Measurements from ENCODE around the gene FAM241A. TPM values are rescaled to one million over a fixed set of nuclear protein-coding genes. Genes with fewer than 3 reads are reported as not detected.
A peak's percentile ranks its signal among the peaks of the same experiment; 100 is the strongest.
"Not testable (repeated sequence)": the region's sequence is repeated elsewhere in the genome, so short reads cannot be mapped to it uniquely, and the experiment has no call there.

Gene FAM241A
- total and polyA plus RNA-seq, 2 donors (not counting 1 experiment from before 2014, with no cell fraction given): 1.2 to 1.7 TPM

GRCh38 chr4:112176596-112176995 is 31.3 kb downstream of the FAM241A start:
- H3K4me1 ChIP-seq (ENCODE audit: control insufficient read depth, extremely low read depth, insufficient read depth, low read length): no peaks in the 10 kb centered on the region
- TF ChIP-seq CTCF (conservative IDR thresholded peaks at IDR 0.05 in 1 of 2, IDR thresholded peaks at IDR 0.05 in 1 of 2; ENCODE audit: low read depth in 1 of 2, low read length in 2 of 2) (no peak), EZH2 (IDR thresholded peaks at IDR 0.05; ENCODE audit: low read length, missing control alignments) (no peak)
- H3K79me2 ChIP-seq (ENCODE audit: control insufficient read depth, insufficient read depth, low read length): no peaks in the 10 kb centered on the region
- H4K20me1 ChIP-seq (ENCODE audit: control insufficient read depth, extremely low read depth, insufficient read depth, low read length): no peaks in the 10 kb centered on the region
- H2AFZ ChIP-seq (ENCODE audit: low read length): no peak overlapping the region
- H3K36me3 ChIP-seq (ENCODE audit: control insufficient read depth, insufficient read depth, low read length): no peaks in the 10 kb centered on the region
- no peak overlapping the region for H3K9ac ChIP-seq (ENCODE audit: insufficient read depth, low read length)
- H3K4me2 ChIP-seq (ENCODE audit: extremely low read depth, insufficient read depth, low read length): no peak overlapping the region
- no peaks in the 10 kb centered on the region for H3K9me3 ChIP-seq (ENCODE audit: control insufficient read depth, insufficient read depth, low read depth, low read length)
- DNase-seq (ENCODE audit: low read depth in 2 of 2): no peak
- H3K27me3 ChIP-seq (ENCODE audit: control insufficient read depth, insufficient read depth, low read length): no peaks in the 10 kb centered on the region
- no peak overlapping the region for H3K27ac ChIP-seq (ENCODE audit: insufficient read depth, low read length)
- H3K4me3 ChIP-seq (replicated peaks in 1 of 4; ENCODE audit: control extremely low read depth in 1 of 4, insufficient read depth in 1 of 4, low read depth in 3 of 4, low read length in 4 of 4): no peak overlapping the region

GRCh38 chr4:112178741-112179140 is 33.5 kb downstream of the FAM241A start:
- H2AFZ ChIP-seq (ENCODE audit: low read length); H3K4me2 ChIP-seq (ENCODE audit: extremely low read depth, insufficient read depth, low read length); H3K27ac ChIP-seq (ENCODE audit: insufficient read depth, low read length); H4K20me1 ChIP-seq (ENCODE audit: control insufficient read depth, extremely low read depth, insufficient read depth, low read length); H3K79me2 ChIP-seq (ENCODE audit: control insufficient read depth, insufficient read depth, low read length); H3K36me3 ChIP-seq (ENCODE audit: control insufficient read depth, insufficient read depth, low read length); H3K27me3 ChIP-seq (ENCODE audit: control insufficient read depth, insufficient read depth, low read length); H3K9me3 ChIP-seq (ENCODE audit: control insufficient read depth, insufficient read depth, low read depth, low read length); H3K9ac ChIP-seq (ENCODE audit: insufficient read depth, low read length); H3K4me3 ChIP-seq (replicated peaks in 1 of 4; ENCODE audit: control extremely low read depth in 1 of 4, insufficient read depth in 1 of 4, low read depth in 3 of 4, low read length in 4 of 4); H3K4me1 ChIP-seq (ENCODE audit: control insufficient read depth, extremely low read depth, insufficient read depth, low read length): not testable (repeated sequence)
- peak in 1 of 2 donors; percentile 12 for DNase-seq (ENCODE audit: low read depth in 2 of 2)

GRCh38 chr4:112181358-112182000 is 36.2 kb downstream of the FAM241A start:
- Histone ChIP-seq H3K9ac (ENCODE audit: insufficient read depth, low read length) (no peak overlapping the region), H4K20me1 (ENCODE audit: control insufficient read depth, extremely low read depth, insufficient read depth, low read length) (no peaks in the 10 kb centered on the region), H3K27ac (ENCODE audit: insufficient read depth, low read length) (no peak overlapping the region), H3K79me2 (ENCODE audit: control insufficient read depth, insufficient read depth, low read length) (no peaks in the 10 kb centered on the region), H3K4me2 (ENCODE audit: extremely low read depth, insufficient read depth, low read length) (no peak overlapping the region), H3K36me3 (ENCODE audit: control insufficient read depth, insufficient read depth, low read length) (no peaks in the 10 kb centered on the region), H3K4me3 (replicated peaks in 1 of 4; ENCODE audit: control extremely low read depth in 1 of 4, insufficient read depth in 1 of 4, low read depth in 3 of 4, low read length in 4 of 4) (no peak overlapping the region), H3K27me3 (ENCODE audit: control insufficient read depth, insufficient read depth, low read length) (no peaks in the 10 kb centered on the region), H3K4me1 (ENCODE audit: control insufficient read depth, extremely low read depth, insufficient read depth, low read length) (no peaks in the 10 kb centered on the region), H3K9me3 (ENCODE audit: control insufficient read depth, insufficient read depth, low read depth, low read length) (no peaks in the 10 kb centered on the region), H2AFZ (ENCODE audit: low read length) (no peak overlapping the region)
- TF ChIP-seq CTCF (conservative IDR thresholded peaks at IDR 0.05 in 1 of 2, IDR thresholded peaks at IDR 0.05 in 1 of 2; ENCODE audit: low read depth in 1 of 2, low read length in 2 of 2) (no peak), EZH2 (IDR thresholded peaks at IDR 0.05; ENCODE audit: low read length, missing control alignments) (no peak)
- DNase-seq (ENCODE audit: low read depth in 2 of 2): peak in 1 of 2 donors; percentile 29
